GM21619 (cell line): Measurements from ENCODE around the gene PUS1.
"Not testable (repeated sequence)": the region's sequence is repeated elsewhere in the genome, so short reads cannot be mapped to it uniquely, and the experiment has no call there.

ENCODE experiments used
- ATAC-seq: cut with Tn5 transposase; IDR thresholded peaks from one replicate; pipeline ENCODE4 v1.9.1; 2021; ENCODE audit not compliant: unreplicated experiment

Gene PUS1

GRCh38 chr12:131933387-131933786, 4.3 kb downstream of the PUS1 start:
- no peak for ATAC-seq

- ATAC-seq: no peak
These were observed 5.5 kb downstream of the PUS1 start for GRCh38 chr12:131934535-131934934.

GRCh38 chr12:131938082-131938481, 9.0 kb downstream of the PUS1 start:
- no peak for ATAC-seq

GRCh38 chr12:131939007-131939406, 9.9 kb downstream of the PUS1 start:
- ATAC-seq: no peak

DNA sequence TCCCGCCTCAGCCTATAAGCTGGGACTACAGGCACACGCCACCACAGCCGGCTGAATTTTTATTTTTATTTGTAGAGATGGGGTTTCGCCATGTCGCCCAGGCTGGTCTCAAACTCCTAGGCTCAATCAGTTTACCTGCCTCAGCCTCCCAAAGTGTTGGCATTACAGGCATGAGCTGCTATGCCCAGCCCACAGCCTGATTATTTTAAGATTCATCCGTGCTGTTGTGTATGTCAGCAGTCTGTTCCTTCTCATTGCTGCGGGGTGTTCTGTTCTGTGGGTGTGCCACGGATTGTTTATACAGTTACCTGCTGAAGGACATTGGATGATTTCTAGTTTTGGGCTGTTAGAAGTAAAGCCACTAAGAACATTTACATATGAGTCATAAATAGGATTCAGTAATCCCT, 11.1 kb downstream of the PUS1 start:
- ATAC-seq: no peak

- ATAC-seq: no peak
These were observed 12.3 kb downstream of the PUS1 start for GRCh38 chr12:131941116-131941986.

DNA sequence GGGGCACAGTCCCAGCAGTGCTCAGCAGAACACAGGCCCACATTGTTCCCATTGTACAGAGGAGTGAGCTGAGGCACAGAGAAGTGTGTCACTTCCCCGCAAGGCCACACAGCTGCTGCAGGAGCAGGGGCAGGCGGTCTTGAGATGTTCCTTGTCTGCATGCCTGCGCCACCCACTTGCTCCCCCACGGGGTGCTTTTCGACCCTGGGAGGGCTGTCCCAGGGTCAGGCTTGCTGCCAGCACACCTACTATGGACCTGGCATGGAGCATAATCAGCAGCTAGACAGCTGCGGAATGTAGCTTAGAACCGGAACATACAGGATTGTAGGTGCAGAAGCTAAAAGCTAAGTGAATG, 12.9 kb downstream of the PUS1 start:
- ATAC-seq: no peak

- ATAC-seq: no peak
These were observed 13.6 kb downstream of the PUS1 start for GRCh38 chr12:131942671-131943070.

DNA sequence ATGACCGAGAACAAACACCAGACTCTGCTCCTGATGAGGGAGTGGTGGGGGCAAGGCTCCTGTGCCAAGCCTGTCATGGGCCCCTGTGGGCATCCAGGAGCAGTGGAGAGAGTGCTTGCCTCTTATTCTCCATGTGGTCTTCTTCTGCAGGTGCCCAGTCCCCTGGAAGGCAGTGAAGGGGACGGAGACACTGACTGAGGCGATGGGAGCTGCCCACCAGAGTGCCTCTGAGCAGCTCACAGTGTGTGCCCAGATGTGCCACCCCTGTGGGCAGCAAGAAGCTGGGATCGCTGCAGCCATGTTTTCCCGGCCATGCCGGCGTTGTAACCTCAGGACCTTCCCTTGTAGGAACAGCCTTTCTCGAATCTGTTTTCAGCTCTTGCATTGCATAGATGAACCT, 14.3 kb downstream of the PUS1 start:
- no peak for ATAC-seq

GRCh38 chr12:131943876-131944275, 14.8 kb downstream of the PUS1 start:
- no peak for ATAC-seq

DNA sequence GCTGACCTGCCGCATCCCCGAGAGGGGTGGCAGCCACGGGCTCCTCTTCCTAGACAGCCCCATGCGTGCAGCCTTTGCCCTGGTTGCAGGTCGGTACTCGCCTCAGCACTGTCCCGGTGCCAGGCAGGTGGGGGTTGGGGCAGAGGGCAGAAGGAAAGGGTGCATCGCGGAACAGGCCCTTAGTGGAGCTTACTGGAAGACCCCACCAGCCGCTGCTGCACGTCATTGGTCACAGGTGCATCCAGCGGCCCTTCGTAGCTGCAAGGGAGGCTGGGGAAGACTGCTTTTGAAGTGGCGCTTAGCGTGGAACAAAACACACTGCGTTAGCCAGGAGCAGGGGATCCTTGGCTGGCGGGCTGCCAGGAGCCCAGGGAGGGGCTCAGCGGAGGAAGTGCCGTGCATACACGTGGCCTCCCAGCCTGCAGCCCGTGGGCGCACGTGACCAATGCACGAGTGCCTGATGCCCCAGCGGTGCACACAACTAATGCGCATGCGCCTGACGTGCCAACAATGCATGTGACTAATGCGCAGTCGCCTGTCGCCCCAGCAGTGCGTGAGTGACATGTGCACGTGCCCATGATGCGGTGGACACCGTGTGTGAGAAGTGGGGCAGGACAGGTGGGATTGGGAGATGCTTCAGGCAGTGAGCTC, 15.7 kb downstream of the PUS1 start:
- ATAC-seq: no peak

DNA sequence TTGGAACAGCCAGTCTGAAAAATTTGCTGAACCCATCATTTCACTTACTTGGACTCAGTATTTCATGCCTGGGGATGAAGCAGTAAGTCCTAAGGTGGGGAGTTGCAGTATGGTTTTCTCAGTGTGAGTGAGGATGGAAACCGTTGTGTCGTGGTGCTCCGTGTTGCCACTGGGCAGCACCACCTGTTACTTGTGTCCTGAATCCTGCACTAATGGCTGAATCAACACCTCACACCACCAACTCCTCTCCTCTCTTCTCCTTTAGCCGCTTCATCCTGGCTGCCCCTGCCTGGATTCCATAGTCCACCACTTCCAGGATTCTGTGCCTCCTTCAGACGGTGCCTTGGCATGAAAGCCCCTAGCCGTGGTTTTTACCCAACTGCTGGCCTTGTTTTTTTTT, 17.7 kb downstream of the PUS1 start:
- no peak for ATAC-seq

GRCh38 chr12:131947482-131948027, 18.5 kb downstream of the PUS1 start:
- ATAC-seq: no peak

DNA sequence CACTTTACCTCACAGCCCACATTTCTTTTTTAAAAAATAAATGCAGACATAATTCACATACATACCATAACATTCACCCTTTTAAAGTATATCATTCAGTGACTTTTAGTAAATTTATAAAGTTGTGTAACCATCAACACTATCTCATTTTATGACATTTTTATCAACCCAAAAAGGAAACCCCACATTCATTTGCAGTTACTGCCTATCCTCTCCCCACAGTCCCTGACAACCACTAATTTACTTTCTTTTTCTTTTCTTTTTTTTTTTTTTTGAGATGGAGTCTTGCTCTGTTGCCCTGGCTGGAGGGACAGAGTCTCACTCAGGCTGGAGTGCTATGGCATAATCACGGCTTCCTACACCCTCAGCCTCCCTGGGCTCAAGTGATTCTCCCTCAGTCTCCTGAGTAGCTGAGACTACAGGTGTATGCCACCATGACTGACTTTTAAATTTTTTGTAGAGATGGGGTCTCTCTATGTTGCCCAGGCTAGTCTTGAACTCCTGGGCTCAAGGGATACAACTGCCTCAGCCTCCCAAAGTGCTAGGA, 19.2 kb downstream of the PUS1 start:
- ATAC-seq: no peak

- ATAC-seq: not testable (repeated sequence)
These were observed 19.8 kb downstream of the PUS1 start for GRCh38 chr12:131948713-131949430.

DNA sequence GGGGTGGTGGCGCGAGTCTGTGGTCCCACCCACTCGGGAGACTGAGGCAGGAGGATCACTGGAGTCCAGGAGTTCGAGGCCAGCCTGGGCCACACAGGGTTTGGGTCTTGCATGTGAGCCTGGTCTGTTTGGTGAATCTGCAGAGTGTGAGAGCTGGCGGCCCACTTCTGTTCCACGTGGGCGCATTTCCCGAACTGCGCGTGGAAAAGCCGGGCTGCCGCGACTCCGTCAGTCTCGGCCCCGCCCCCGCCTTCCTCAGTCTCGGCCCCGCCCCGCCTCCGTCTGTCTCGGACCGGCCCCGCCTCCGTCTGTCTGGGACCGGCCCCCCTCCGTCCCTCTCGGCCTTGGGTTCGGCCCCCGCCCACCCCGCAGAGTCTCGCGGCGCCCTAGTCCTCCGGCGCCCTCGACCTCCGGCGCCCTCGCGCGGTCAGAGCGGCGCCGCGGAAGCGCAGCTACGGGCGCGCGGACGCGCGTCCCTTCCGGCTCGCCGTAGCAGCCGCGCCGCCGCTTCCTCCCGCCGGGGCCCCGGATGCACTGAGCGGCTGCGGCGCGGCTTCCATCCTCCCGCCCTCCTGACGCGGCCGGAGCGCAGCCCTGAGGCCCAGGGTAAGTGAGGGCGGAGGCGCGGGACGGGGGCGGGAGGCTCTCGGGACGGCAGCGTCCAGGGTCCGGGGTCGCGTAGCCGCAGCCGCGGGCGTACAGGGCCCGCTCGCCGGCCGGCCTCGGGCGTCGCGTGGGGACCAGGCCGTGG, 20.5 kb downstream of the PUS1 start, which contains the start of gene EP400:
TSS of gene EP400 (plus strand) at position 512 of the 751 bp plus-strand sequence. CDS start 10,678 bp downstream, outside the sequence.
- ATAC-seq: peak; percentile 82

DNA sequence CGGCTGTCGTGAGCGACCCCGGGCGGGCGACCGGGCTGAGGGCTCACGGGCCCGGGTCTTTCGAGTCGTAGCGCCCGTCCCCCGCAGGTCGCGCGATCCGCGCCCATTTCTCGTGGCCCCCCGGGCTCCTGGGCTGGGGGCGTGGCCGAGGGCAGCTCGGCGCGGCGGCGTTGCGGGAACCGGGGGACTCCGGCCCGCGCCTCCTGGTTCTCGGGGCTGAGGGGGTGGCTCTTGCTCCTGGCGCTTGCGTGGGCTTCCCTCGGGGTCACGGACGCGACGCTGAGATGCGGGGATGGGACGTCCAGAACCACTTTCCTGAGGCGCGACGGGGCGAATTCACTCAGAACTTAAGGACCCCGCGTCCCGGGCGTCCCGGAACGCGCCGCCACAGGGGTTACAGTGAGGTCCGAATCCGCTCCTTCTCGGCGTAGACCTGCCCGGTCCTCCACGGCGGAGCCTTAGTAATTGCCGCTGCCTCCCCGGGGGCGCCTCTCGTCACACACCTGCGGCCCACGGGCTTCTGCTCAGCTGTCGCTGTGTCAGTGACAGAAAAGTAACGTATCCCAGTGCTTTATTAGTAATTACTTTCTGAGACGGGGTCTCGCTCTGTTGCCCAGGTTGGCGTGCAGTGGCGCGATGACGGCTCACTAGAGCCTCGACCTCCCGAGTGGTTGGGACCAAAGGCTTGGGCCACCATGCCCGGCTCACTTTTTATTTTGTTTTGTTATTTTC, 21.3 kb downstream of the PUS1 start:
- peak; percentile 33 for ATAC-seq

- not testable (repeated sequence) for ATAC-seq
These were observed 24.7 kb downstream of the PUS1 start for GRCh38 chr12:131953810-131954209.

DNA sequence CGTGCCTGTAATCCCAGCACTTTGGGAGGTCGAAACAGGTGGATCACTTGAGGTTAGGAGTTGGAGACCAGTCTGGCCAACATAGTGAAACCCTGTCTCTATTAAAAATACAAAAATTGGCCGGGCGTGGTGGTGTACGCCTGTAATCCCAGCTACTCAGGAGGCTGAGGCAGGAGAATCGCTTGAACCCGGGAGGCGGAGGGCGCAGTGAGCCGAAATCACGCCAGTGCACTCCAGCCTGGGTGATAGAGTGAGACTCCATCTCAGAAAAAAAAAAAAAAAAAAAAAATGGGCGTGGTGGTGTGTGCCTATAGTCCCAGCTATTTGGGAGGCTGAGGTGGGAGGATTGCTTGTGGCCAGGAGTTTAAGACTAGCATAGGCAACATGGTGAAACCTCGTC, 25.4 kb downstream of the PUS1 start:
- ATAC-seq: not testable (repeated sequence)

DNA sequence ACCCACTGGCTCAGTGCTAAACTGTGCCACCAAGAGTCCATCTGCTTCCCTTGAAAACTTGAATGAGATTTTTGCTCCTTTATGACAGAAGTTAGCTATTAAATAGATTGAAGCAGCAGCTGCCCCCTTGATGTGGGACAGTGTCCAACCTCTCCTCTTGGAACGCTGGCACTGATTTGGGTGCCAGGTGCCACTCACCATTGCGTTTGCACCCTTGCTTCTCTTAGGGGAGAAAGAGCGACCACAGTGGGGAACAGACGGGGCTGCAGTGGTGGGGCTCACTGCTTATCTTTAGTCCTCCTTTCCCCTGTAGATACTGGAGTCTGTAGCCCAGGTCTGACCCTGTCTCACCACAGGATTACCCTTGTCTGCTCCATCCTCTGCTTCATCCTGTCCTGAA, 30.0 kb downstream of the PUS1 start:
- no peak for ATAC-seq
